ENCODE measurements around the gene GABRA5. TPM values are rescaled to one million over a fixed set of nuclear protein-coding genes. Genes with fewer than 3 reads are reported as not detected.
"Not testable (repeated sequence)": the region's sequence is repeated elsewhere in the genome, so short reads cannot be mapped to it uniquely, and the experiment has no call there.

GABRA5 gene
- total RNA-seq (2014; rRNA removed; shearing (Covaris generic)): 0.22 and 0.25 TPM in 2 replicates
- polyA plus RNA-seq (2016; fragmentation: Nextera tagmentation; extraction: Ambion mirVana): 0.24 and 0.29 TPM in 2 replicates

GRCh38 chr15:26866298-26867199 is at the start of gene GABRA5:
Gene GABRA5, plus strand, starts transcription at chr15:26867062. Its CDS starts 2,187 bp downstream, at chr15:26869249.
- no peaks in the 10 kb centered on the region for H4K20me1 ChIP-seq (ENCODE audit: insufficient read depth)
- no peak within 1 kb of the TSS for H3K9ac ChIP-seq
- no peaks in the 10 kb centered on the region for H3K79me2 ChIP-seq (ENCODE audit: insufficient read depth)
- H3K4me1 ChIP-seq (ENCODE audit: insufficient read depth): 0 out of 2 replicates have a peak, but pooled peaks cover 4% of the 10 kb centered on the region
- no peak for TF ChIP-seq EZH2phosphoT487 (IDR thresholded peaks at IDR 0.05; ENCODE audit: insufficient read depth, low read depth)
- no peak for TF ChIP-seq EZH2 (IDR thresholded peaks at IDR 0.05; ENCODE audit: insufficient read depth, poor library complexity, severe bottlenecking)
- H3K4me2 ChIP-seq (ENCODE audit: unreplicated experiment): peak within 1 kb of the TSS; percentile 20
- no peaks in the 10 kb centered on the region for H3F3A ChIP-seq (ENCODE audit: insufficient read depth)
- H3K36me3 ChIP-seq (ENCODE audit: low read depth): no peaks in the 10 kb centered on the region
- no peaks in the 10 kb centered on the region for H3K9me3 ChIP-seq (ENCODE audit: low read depth)
- no peaks in the 10 kb centered on the region for H3K9me2 ChIP-seq (ENCODE audit: insufficient read depth)
- H3K27ac ChIP-seq: no peak within 1 kb of the TSS
- H3K27me3 ChIP-seq (replicated peaks; ENCODE audit: insufficient read depth): peaks cover 43% of the 10 kb centered on the region
- H2AFZ ChIP-seq: peak within 1 kb of the TSS; percentile 56
- peak; percentile 49 for DNase-seq
- in situ Hi-C loops (cut with MboI): loop anchor here (25.0 kb wide), 1 partner anchor 1354 kb away; no protein-coding TSS in a partner anchor
- peak within 1 kb of the TSS; percentile 40; the same call in 1 of the 2 replicates for H3K4me3 ChIP-seq
- WGBS, 2 experiments (ENCODE audit: low coverage in 1 of 2, low lambda C conversion rate in 2 of 2, missing lambda C conversion rate in 2 of 2): 8 to 9% methylated on average over 53 to 61 of the region's 63 CpGs

GRCh38 chr15:26831191-26831590 is 35.7 kb upstream of the GABRA5 start:
- 88 to 91% methylated on average over 11 to 24 of the region's 36 CpGs for WGBS, 2 experiments (ENCODE audit: low coverage in 1 of 2, low lambda C conversion rate in 2 of 2, missing lambda C conversion rate in 2 of 2)

GRCh38 chr15:26831951-26832350 is 34.9 kb upstream of the GABRA5 start:
- in situ Hi-C loops (cut with MboI): no loop called here
- no peak overlapping the region for H3K4me2 ChIP-seq (ENCODE audit: unreplicated experiment)

More at GRCh38 chr15:26831191-26831590, 35.7 kb upstream of the GABRA5 start:
- H3K4me2 ChIP-seq (ENCODE audit: unreplicated experiment); H3K9ac ChIP-seq; H3K9me3 ChIP-seq (ENCODE audit: low read depth); H3K9me2 ChIP-seq (ENCODE audit: insufficient read depth); H3K4me3 ChIP-seq; H3K36me3 ChIP-seq (ENCODE audit: low read depth); DNase-seq; H2AFZ ChIP-seq; H4K20me1 ChIP-seq (ENCODE audit: insufficient read depth); H3K27me3 ChIP-seq (replicated peaks; ENCODE audit: insufficient read depth); in situ Hi-C loops (cut with MboI); H3F3A ChIP-seq (ENCODE audit: insufficient read depth); H3K27ac ChIP-seq; H3K4me1 ChIP-seq (ENCODE audit: insufficient read depth); H3K79me2 ChIP-seq (ENCODE audit: insufficient read depth): not testable (repeated sequence)

GRCh38 chr15:26838742-26839460 is 28.0 kb upstream of the GABRA5 start:
- in situ Hi-C loops (cut with MboI): no loop called here
- H3K27ac ChIP-seq: no peak overlapping the region
- H3K4me1 ChIP-seq (ENCODE audit: insufficient read depth): no peaks in the 10 kb centered on the region
- H3K36me3 ChIP-seq (ENCODE audit: low read depth): no peaks in the 10 kb centered on the region
- H3K9ac ChIP-seq: no peak overlapping the region
- H3K27me3 ChIP-seq (replicated peaks; ENCODE audit: insufficient read depth): no peaks in the 10 kb centered on the region
- no peaks in the 10 kb centered on the region for H3F3A ChIP-seq (ENCODE audit: insufficient read depth)
- H3K4me2 ChIP-seq (ENCODE audit: unreplicated experiment): no peak overlapping the region
- TF ChIP-seq EZH2phosphoT487 (IDR thresholded peaks at IDR 0.05; ENCODE audit: insufficient read depth, low read depth) (no peak), EZH2 (IDR thresholded peaks at IDR 0.05; ENCODE audit: insufficient read depth, poor library complexity, severe bottlenecking) (no peak)
- WGBS, 2 experiments (ENCODE audit: low coverage in 1 of 2, low lambda C conversion rate in 2 of 2, missing lambda C conversion rate in 2 of 2): 49 to 51% methylated on average over 26 of the region's 26 CpGs
- no peaks in the 10 kb centered on the region for H3K9me3 ChIP-seq (ENCODE audit: low read depth)
- no peaks in the 10 kb centered on the region for H3K9me2 ChIP-seq (ENCODE audit: insufficient read depth)
- H2AFZ ChIP-seq: no peak overlapping the region
- no peaks in the 10 kb centered on the region for H4K20me1 ChIP-seq (ENCODE audit: insufficient read depth)
- no peaks in the 10 kb centered on the region for H3K79me2 ChIP-seq (ENCODE audit: insufficient read depth)
- DNase-seq: peak; percentile 4
- H3K4me3 ChIP-seq: no peak overlapping the region

More at GRCh38 chr15:26831951-26832350, 34.9 kb upstream of the GABRA5 start:
- H3K79me2 ChIP-seq (ENCODE audit: insufficient read depth): no peaks in the 10 kb centered on the region
- no peak for DNase-seq
- no peaks in the 10 kb centered on the region for H3K4me1 ChIP-seq (ENCODE audit: insufficient read depth)
- H3K4me3 ChIP-seq: no peak overlapping the region
- H3K9me3 ChIP-seq (ENCODE audit: low read depth): no peaks in the 10 kb centered on the region
- H3K36me3 ChIP-seq (ENCODE audit: low read depth): no peaks in the 10 kb centered on the region
- H3K9me2 ChIP-seq (ENCODE audit: insufficient read depth): no peaks in the 10 kb centered on the region
- no peaks in the 10 kb centered on the region for H3K27me3 ChIP-seq (replicated peaks; ENCODE audit: insufficient read depth)
- TF ChIP-seq EZH2phosphoT487 (IDR thresholded peaks at IDR 0.05; ENCODE audit: insufficient read depth, low read depth) (no peak), EZH2 (IDR thresholded peaks at IDR 0.05; ENCODE audit: insufficient read depth, poor library complexity, severe bottlenecking) (no peak)
- WGBS, 2 experiments (ENCODE audit: low coverage in 1 of 2, low lambda C conversion rate in 2 of 2, missing lambda C conversion rate in 2 of 2): 58 to 63% methylated on average over 7 of the region's 7 CpGs
- H2AFZ ChIP-seq: no peak overlapping the region
- no peak overlapping the region for H3K9ac ChIP-seq
- no peaks in the 10 kb centered on the region for H3F3A ChIP-seq (ENCODE audit: insufficient read depth)
- H4K20me1 ChIP-seq (ENCODE audit: insufficient read depth): no peaks in the 10 kb centered on the region
- H3K27ac ChIP-seq: no peak overlapping the region

Measured in GM23248 (cell line).